ENCODE measurements around the gene PYDC2.

The PYDC2 gene

DNA sequence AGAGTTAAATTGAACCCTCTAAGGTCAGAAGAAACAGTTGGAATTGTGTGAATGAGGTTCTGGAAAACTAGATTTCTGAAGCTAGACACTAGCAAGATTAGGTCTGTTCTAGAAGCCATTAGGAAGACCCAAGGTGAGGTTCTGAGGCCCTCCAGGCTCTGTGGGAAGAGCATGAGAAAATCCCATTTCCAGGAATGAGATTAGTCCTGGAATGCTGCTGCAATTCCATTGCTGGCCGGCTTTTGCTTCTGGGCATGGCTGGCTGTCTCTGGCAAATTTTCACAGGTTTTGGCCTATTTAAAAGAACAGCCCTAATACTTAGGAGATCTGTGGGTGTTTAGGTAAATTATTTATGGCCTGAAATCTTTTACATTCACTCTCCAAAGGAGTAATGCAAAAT is 26.9 kb upstream of the PYDC2 start:
- DNase-seq (ENCODE audit: extremely low read depth, low read depth) = no peak
- no peak for TF ChIP-seq CTCF (IDR thresholded peaks at IDR 0.05; ENCODE audit: low read depth, low read length, missing control alignments)
- H3K4me3 ChIP-seq (replicated peaks; ENCODE audit: low read depth, low read length) = no peak overlapping the region

- no peak overlapping the region for H3K4me3 ChIP-seq (replicated peaks; ENCODE audit: low read depth, low read length)
- no peak for TF ChIP-seq CTCF (IDR thresholded peaks at IDR 0.05; ENCODE audit: low read depth, low read length, missing control alignments)
- DNase-seq (ENCODE audit: extremely low read depth, low read depth) = no peak
These were observed 25.0 kb upstream of the PYDC2 start for GRCh38 chr3:191435981-191436380.

DNA sequence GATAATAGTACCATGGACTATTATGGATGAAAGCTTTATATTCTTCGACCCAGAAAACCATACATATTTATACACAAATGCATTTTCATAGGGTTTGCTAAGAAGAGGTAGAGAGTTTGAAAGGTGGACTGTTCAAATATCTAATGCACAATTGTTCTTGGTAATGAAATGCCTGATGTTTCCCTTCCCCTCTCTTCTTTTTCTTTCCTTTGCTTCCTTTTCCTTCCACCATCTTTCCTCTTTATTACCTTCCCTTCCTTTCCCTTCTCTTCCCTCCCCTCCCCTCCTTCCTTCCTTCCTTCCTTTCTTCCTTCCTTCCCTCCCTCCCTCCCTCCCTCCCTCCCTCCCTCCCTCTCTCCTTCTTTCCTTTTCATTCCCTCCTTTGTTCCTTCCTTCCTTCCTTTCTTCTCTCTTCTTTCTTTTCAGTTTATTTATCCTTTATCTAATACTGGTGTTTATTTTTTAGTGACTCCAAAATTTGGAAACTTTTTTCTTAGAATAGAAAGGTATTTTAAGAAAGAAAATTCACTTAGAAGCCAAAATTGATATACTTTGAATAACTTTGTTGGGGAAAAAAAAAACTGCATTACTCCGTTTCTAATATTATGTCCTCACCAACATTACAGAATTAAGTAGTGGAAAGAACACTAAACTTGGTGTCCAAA is 22.7 kb upstream of the PYDC2 start:
- no peak overlapping the region for H3K4me3 ChIP-seq (replicated peaks; ENCODE audit: low read depth, low read length)
- DNase-seq (ENCODE audit: extremely low read depth, low read depth) = no peak
- TF ChIP-seq CTCF (IDR thresholded peaks at IDR 0.05; ENCODE audit: low read depth, low read length, missing control alignments) = no peak

DNA sequence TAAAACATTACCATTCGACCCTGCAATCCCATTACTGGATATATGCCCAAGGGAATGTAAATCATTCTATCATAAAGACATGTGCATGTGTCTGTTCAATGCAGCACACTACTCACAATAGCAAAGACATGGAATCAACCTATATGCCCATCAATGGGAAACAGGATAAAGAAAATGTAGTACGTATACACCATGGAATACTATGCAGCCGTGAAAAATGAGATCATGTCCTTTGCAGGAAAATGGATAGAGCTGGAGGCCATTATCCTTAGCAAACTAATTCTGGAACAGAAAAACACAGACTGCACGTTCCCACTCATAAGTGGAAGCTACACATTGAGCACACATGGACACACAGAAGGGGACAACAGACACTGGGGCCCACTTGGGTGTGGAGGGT is 20.4 kb upstream of the PYDC2 start:
- H3K4me3 ChIP-seq (replicated peaks; ENCODE audit: low read depth, low read length) = no peak overlapping the region
- DNase-seq (ENCODE audit: extremely low read depth, low read depth) = no peak
- no peak for TF ChIP-seq CTCF (IDR thresholded peaks at IDR 0.05; ENCODE audit: low read depth, low read length, missing control alignments)

GRCh38 chr3:191441687-191442086 is 19.3 kb upstream of the PYDC2 start:
- no peak for DNase-seq (ENCODE audit: extremely low read depth, low read depth)
- no peak overlapping the region for H3K4me3 ChIP-seq (replicated peaks; ENCODE audit: low read depth, low read length)
- TF ChIP-seq CTCF (IDR thresholded peaks at IDR 0.05; ENCODE audit: low read depth, low read length, missing control alignments) = no peak

- no peak for TF ChIP-seq CTCF (IDR thresholded peaks at IDR 0.05; ENCODE audit: low read depth, low read length, missing control alignments)
- H3K4me3 ChIP-seq (replicated peaks; ENCODE audit: low read depth, low read length) = no peak overlapping the region
- DNase-seq (ENCODE audit: extremely low read depth, low read depth) = no peak
These were observed 16.4 kb upstream of the PYDC2 start for GRCh38 chr3:191444569-191444968.

DNA sequence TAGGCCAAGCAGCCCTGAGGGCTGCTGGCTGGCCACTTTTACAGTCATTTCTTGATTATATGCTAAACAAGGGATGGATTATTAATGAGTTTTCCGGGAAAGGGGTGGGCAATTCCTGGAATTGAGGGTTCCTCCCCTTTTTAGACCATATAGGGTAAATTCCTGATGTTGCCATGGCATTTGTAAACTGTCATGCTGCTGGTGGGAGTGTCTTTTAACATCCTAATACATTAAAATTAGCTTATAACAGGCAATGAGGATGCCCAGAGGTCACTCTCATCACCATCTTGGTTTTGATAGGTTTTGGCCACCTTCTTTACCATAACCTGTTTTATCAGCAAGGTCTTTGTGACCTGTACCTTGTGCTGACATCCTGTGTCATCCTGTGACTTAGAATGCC is 11.7 kb upstream of the PYDC2 start:
- no peak for TF ChIP-seq CTCF (IDR thresholded peaks at IDR 0.05; ENCODE audit: low read depth, low read length, missing control alignments)
- no peak for DNase-seq (ENCODE audit: extremely low read depth, low read depth)

More for the DNA sequence above, 11.7 kb upstream of the PYDC2 start:
- no peak overlapping the region for H3K4me3 ChIP-seq (replicated peaks; ENCODE audit: low read depth, low read length)

Data from HFF-Myc (cell line).